ENCODE results near the gene TUT4. TPM values are rescaled to one million over a fixed set of nuclear protein-coding genes. Genes with fewer than 3 reads are reported as not detected.

TUT4 gene
- total RNA-seq, 1 donor from 2014 or later: 33.1 TPM

DNA sequence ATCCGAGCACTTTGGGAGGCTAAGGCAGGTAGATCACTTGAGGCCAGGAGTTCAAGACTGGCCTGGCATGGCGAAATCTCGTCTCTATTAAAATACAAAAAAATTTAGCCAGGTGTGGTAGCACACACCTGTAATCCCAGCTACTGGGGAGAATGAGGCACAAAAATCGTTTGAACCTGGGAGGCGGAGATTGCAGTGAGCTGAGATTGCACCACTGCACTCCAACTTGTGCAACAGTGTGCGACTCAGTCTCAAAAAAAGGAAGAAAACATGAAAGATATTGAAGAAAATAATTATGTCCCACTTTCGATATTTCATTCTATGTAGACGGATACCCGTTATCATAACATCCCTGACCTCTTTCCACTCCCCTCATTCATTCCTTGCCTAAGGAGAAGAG lies 19.2 kb downstream of the TUT4 start:
- DNase-seq (ENCODE audit: extremely low read depth, low read depth, low spot score): no peak

DNA sequence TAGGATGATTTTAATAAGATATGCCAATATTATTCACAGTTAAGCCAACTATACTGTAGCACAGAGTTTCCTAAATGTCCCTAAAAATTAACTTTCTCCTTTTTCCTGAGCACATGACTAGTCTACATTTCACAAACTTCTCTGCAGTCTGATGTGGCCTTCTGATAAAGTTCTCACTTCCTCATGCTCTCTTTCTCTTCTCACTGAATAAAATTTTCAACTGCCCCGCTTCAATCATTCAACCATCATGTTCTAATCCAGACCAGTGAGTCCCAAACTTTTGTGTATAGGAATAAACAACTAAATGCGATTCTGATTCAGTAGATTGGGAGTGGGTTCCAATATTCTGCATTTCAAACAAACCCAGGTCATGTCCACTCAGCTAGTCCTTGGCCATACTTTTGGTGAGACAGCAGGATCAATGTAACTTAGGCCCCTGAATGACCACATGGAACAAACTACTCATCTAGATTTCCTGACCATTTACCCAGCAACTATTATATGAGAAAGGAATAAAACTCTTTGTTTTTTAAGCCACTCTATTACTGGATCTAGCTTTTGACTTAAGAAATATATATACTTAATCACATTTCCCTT lies 20.1 kb downstream of the TUT4 start:
- DNase-seq (ENCODE audit: extremely low read depth, low read depth, low spot score): no peak

DNA sequence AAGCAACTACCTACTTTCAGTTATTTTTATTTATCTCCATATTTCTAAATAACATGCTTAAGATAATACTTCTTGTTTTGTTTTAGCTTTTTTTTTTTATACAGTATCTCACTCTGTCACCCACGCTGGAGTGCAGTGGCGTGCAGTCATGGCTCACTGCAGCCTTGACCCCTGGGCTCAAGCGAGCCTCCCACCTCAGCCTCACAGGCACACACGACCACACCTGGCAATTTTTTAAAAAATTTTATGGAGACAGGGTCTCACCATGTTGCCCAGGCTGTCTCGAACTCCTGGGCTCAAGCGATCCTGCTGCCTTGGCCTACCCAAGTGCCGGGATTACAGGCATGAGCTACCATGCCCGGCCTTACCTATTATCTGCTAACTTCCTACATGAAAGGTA lies 20.6 kb downstream of the TUT4 start:
- DNase-seq (ENCODE audit: extremely low read depth, low read depth, low spot score): no peak

DNA sequence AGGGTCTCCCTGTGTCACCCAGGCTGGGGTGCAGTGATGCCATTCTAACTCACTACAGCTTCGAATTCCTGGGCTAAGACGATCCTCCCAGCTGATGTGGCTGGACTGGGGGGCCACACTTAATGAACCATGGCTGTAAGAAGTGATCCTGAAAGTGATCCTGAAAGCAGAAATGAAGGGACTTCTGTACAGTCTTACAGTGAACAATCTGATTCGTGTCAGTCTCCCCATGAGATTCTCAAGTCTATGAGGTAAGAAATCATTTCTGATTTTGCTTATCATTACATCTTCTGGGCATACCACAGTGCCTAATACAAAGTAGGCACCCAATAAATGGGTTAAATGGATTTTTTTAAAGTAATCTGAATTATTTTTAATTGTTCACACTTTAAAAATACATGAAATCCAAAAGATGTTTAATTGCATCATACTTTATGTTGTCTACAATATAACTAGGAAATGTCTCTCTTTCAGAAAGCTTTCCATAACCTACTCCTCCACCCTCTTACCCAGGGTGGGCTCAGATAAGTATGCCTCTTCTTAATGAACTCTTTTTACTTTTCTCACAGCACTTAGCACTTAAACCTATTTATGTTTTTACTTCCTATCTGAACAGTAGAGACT lies 21.5 kb downstream of the TUT4 start:
- no peak for DNase-seq (ENCODE audit: extremely low read depth, low read depth, low spot score)

DNA sequence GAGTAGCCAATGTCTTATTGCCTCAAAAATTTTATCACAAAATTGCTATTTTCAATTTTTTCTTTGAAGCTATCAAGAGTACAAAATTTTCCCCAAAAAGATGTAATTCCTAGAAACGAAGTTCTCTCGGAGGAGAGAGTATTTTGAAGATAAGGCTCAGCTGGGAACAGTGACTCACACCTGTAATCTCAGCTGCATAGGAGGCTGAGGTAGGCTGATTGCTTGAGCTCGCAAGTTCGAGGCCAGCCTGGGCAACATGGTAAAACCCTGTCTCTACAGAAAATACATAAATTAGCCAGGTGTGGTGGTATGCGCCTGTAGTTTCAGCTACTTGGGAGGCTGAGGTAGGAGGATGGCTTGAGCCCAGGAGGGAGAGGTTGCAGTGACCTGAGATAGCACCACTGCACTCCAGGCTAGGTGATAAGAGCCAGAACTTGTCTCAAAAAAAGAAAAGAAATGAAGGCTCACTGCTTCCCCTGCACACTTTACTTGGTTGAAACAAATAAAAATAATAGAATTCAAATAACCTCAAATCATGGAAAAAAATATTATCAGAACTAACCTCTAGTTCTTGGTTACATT lies 22.2 kb downstream of the TUT4 start:
- no peak for DNase-seq (ENCODE audit: extremely low read depth, low read depth, low spot score)

DNA sequence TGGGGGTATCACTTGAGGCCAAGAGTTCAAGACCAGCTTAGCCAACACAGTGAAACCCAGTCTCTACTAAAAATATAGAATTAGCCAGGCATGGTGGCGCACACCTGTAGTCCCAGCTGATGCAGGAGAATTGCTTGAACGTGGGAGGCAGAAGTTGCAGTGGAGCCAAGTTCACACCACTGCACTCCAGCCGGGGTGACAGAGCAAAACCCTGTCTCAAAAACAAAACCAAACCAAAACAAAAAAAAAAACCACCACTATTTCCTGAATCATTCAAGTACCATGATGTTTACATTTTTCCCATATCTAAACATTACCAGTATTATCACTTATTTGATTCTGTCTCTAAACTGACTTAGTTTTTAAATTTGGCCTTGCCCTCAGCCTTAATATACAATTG lies 29.5 kb downstream of the TUT4 start:
- no peak for DNase-seq (ENCODE audit: extremely low read depth, low read depth, low spot score)

DNA sequence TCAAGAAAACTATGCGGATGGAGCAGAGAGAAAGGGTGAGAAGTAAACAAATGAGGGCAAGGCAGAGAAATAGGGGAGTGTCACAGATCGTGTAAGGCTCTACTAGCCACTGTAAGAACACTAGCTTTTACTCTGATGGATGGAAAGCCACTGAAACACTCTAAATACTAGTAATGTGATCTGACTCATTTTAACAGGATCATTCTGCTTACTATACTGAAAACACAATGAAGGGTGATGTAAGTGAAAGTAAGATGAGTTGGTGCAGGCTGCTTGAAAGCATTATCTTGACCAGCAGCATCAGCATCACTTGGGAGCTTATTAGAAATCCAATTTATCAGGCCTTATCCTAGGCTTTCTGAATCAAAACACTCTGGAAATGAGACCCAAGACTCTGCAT lies 32.7 kb downstream of the TUT4 start:
- DNase-seq (ENCODE audit: extremely low read depth, low read depth, low spot score): no peak

DNA sequence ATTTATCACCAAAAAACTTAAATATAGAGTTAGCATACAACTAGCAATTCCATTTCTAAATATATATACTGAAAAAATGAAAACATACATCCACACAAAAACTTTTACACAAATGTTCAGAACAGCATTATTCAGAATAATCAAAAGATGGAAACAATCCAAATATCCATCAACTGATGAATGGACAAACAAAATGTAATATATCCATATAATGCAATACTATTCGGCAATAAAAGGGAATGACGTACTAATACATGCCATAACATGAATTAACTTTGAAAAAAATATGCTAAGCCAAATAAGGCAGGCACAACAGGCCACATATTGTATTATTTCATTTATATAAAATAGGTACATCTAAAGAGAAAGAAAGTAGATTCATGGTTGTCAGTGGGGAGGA lies 33.9 kb downstream of the TUT4 start:
- no peak for DNase-seq (ENCODE audit: extremely low read depth, low read depth, low spot score)

DNA sequence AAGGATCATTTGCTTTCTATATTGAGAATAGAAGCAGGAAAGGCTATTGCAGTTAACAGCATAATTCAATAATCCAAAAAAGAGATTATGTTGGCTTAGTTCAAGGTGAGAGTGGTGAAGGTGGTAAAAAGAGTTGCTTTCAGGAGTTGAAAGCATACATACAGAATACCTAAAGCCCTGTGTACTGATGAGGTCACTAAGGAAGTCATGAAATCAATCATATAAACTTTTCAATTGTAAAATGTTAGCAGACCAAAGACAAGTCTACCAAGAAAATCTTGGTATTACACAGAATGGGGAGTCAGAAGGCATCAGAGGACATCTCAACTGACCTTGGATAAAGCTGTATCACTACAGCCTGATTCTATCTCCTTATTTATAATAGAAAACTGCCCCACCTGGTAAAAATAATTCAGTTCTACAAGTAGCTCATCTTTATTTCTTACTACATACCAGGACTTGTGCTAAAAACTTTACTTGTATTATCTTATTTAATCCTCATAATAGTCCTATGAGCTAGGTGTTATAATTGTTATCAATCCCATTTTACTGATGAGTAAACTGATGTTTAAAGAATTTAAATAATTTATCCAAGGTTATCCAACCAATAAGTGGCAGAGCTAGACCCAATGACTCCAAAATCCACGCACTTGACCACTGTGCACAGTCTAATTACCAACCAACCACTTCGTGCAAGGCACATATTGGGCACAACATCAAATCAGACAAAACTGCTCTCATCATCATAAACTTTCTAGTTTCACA lies 40.9 kb downstream of the TUT4 start:
- DNase-seq (ENCODE audit: extremely low read depth, low read depth, low spot score): no peak

DNA sequence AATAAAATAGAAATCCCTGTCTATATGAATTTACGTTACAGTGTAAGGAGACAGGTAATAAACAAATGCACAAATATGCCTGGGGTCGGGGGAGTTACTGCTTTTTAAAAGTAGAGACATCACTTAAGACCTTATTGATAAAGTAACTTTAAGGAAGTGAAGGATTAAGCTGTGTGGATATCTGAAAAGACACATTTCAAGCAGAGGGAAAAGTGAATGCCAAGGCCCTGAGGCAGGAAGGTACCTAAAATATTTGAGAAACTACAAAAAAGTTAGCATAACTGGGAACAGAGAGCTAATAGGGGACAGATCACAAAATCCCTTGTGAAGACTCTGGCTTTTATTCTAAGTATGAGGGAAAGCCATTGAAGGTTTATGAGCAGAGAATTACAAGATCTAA lies 41.5 kb downstream of the TUT4 start:
- no peak for DNase-seq (ENCODE audit: extremely low read depth, low read depth, low spot score)

DNA sequence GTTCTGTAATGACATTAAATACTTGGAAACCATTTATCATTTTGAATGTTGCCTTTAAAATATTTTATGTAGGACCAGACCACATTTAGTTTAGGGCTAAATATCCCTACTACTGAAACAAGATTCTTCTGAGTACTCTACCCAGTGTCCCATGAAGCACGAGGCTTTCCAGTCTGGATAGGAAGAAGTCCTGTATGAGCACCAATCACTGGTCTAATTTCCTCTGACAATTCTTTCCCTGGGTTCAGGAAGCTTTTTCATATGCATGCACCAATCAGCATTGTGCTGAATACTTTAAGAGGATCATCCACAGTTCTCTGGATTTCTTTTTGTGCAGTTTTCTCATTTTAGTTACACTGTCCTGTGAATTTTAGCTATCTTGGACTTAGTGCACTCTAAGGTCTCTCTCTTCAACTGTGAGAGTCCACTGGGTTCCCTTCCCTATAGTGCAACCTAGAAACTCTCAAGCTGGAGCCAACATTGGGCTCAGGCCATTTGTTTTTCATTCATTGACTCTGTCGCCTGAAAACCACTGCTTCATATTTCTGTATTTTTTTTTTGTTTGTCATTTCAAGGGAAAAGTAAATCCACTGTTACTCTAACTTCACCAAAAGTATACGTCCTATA lies 45.9 kb downstream of the TUT4 start:
- DNase-seq (ENCODE audit: extremely low read depth, low read depth, low spot score): no peak

DNA sequence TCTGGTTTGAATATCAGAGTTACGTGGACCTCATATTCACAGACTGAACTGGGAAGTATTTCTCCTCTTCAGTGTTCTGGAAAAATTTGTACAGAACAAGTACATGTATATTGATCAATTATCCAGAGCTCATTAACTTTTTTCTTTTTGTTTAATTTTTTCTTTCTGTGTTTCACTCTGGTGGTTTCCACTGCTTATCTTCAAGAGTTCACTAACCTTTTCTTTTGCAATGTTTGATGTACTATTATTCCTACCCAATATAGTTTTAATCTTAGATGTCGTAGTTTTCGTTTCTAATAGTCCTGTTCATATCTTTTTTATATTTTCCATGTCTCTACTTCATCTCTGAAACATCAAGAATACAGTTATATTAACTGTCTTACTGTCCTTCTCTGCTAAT lies 46.5 kb downstream of the TUT4 start:
- no peak for DNase-seq (ENCODE audit: extremely low read depth, low read depth, low spot score)

DNA sequence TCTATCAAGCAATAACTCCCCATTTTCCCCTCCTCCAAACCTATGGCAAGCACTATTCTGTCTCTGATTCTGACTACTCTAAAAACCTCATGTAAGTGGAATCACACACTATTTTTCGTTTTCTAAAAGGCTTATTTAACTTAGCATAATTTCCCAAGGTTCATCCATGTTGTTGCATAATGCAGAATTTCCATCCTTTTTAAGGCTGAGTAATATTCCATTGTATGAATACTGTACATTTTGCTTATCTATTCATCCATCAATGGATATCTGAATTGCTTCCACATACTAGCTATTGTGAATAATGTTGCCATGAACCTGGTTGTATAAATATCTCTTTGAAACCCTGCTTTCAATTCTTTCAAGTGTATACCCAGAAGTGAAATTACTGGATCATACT lies 48.2 kb downstream of the TUT4 start:
- DNase-seq (ENCODE audit: extremely low read depth, low read depth, low spot score): no peak

DNA sequence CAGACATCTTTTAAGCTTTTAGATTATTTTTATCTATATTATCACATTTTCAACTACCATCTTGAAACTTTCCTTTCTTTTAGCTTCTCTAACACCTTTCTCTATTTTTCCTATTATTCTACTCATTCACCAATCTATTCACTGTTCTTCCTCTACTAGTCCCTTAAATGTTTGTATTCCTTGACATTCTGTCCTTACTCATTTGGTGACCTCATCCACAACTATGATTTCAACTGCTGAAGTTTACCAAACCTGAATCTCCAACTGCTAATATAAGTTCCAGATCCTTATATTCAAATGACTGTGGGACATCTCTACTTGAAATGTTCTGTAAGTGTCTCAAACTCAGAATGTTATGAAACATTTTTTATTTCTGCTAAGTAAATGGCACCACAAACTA lies 49.2 kb downstream of the TUT4 start:
- DNase-seq (ENCODE audit: extremely low read depth, low read depth, low spot score): no peak

DNA sequence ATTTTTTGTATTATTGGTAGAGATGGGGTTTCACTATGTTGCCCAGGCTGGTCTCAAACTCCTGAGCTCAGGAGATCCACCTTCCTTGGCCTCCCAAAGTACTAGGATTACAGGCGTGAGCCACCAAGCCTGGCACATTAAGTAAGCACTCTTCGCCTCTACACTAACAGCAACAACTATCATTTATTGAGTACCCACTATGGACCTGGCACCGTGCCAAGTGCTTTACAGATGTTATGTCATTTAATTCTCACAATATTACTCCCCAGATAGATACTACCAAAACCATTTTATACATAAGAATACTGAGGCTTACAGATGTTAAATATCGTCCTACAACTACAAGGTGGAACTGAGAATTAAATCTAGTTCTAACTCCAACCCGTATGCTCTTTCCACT lies 50.1 kb downstream of the TUT4 start:
- DNase-seq (ENCODE audit: extremely low read depth, low read depth, low spot score): no peak

DNA sequence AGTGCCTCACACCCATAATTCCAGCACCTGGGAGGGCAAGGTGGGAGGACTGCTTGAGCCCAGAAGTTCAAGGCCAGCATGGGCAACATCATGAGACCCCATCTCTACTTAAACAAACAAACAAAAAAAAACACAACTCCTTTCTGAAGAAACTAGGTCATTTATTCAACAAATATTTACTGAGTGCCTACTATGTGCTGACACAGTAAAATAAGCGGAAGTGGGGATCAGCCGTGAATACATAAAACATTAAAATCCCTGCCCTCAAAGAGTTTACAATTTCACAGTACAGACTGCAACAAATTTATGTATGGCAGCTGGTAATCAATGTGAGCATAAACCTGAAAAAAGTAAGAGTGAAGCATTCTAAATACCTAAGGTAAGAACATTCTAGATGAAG lies 65.3 kb downstream of the TUT4 start:
- DNase-seq (ENCODE audit: extremely low read depth, low read depth, low spot score): no peak

DNA sequence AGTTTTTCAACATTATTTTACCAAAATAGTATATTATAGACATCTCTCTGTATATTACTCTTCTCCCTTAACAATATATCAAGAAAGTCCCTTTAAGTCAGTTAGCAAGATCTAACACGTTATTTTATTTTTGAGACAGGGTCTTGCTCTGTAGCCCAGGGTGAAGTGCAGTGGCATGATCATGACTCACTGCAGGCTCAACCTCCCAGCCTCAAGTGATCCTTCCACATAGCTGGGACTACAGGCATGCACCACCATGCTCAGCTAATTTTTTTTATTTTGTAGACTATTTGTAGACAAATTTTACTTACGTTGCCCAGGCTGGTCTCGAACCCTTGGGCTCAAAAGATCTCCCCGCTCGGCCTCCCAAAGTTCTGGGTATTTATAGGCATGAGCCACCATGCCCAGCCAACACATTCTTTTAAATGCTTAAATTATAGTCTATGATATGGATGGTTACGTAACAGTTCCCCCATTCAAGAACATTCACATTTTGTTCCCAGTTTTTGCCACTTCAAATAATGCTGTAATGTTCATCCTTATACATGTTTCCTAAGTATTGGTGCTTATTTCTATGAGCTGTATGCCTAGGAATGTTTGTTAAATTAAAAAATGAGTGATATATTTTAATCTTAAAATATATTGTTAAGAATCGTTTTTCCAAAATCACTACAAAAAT lies 70.4 kb downstream of the TUT4 start:
- DNase-seq (ENCODE audit: extremely low read depth, low read depth, low spot score): no peak

DNA sequence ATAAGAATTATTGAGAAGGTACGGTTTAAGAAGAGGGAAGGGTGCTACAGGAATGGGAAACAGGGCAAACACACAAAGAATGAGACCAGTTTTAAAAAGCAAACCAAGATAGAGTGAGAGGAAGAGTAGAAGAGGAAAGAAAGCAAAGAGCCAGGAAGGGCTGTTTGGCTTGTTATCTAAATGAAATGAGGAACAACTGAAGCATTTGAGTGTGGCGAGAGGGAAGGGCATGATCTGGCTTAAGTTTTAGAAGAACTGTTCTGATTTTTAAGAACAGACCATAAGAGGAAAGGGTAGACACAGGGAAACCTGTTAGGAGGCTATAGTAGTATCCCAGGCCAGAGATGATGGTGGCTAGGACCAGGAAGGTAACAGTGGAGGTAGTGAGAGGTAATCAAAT lies 73.8 kb downstream of the TUT4 start:
- DNase-seq (ENCODE audit: extremely low read depth, low read depth, low spot score): no peak

DNA sequence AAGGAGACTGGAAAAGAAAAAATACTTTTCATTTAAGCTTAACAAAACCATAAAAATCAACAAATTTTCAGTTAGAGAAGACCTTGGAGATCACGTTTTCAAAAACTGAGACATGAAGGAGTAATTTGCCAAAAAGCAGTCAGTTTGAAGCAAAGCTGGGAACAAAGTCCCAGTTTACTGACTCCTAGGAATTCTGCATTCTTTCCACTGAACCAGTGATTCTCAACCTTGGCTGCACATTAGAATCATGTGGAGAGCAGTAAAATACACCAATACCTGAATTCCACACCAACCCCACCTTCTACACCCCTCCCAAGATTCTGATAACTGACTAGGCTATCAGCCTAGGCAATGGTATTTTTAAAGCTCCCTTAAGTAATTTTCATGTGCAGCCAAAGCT lies 75.0 kb downstream of the TUT4 start:
- DNase-seq (ENCODE audit: extremely low read depth, low read depth, low spot score): no peak

DNA sequence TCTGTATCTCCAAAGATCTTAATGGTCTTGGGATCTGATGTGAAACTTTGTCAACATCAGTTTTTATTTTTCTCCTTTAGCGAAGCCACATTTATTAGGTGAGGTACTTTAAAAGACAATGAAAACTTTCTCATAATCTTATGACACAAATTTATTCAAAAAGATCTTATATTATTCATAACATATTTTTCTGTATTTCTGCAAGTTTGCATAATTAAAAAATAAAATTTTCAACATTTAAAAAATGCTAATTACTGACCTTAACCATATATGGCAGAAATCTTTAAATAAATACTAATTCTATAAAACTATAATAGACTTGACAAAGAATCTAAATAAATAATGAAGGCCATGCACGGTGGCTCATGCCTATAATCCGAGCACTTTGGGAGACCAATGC lies 75.9 kb downstream of the TUT4 start:
- no peak for DNase-seq (ENCODE audit: extremely low read depth, low read depth, low spot score)

DNA sequence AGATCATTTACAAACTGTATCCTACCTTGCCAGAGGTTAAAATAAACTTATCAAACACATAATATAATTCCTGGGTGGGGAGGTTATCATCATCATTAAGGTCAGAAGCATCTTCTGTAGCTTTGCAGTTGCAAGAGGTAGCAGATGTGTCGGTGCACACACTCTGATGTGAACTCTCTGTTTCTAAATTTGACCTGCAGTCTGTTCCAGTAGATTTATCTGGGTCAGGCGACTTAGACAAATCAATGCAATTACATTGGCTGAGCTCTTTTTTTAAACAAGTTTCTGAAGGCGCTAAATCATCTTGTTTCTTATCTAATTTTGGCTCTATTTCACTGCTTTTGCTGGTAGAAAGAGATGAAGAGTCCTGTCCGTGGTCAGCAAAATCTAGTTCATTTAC lies 78.1 kb downstream of the TUT4 start:
- no peak for DNase-seq (ENCODE audit: extremely low read depth, low read depth, low spot score)

All from glomerular endothelial cell (primary cell).